HG03103 (cell line): ENCODE measurements around the gene THAP4.
"Not testable (repeated sequence)": the region's sequence is repeated elsewhere in the genome, so short reads cannot be mapped to it uniquely, and the experiment has no call there.

Source experiments
- ATAC-seq: cut with Tn5 transposase; IDR thresholded peaks from one replicate; pipeline ENCODE4 v1.9.1; 2021; ENCODE audit warnings: low read depth; ENCODE audit not compliant: unreplicated experiment

The THAP4 gene

DNA sequence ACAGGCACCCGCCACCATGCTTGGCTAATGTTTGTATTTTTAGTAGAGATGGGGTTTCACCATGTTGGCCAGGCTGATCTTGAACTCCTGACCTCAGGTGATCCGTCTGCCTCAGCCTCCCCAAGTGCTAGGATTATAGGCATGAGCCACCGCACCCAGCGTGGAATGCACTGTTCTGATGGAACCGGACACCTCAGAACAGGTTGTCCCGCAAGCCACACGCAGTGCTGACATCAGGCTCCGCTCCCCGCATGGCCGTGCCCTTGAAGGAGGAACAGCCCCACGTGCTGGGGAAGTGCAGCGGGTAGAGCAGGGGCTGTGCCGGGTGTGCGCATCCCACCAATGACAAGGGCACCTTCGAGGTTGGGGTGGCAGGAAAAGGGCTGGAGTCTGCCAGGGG is 69.7 kb downstream of the THAP4 start:
- ATAC-seq: not testable (repeated sequence)

DNA sequence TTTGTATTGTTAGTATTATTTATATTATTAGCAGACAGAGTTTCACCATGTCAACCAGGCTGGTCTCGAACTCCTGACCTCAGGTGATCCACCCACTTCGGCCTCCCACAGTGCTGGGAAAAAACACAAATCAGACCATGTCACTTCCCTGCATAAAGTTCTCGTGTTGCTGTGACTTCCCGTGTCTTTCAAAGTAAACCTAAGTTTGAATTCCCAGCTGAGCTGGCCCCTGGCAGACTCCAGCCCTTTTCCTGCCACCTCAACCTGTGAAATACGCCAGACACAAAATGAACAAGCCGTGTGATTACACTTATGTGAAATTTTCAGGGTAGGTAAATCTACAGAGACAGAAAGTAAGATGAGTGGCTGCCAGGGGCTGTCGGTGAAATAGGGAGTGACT is 70.5 kb downstream of the THAP4 start:
- no peak for ATAC-seq

DNA sequence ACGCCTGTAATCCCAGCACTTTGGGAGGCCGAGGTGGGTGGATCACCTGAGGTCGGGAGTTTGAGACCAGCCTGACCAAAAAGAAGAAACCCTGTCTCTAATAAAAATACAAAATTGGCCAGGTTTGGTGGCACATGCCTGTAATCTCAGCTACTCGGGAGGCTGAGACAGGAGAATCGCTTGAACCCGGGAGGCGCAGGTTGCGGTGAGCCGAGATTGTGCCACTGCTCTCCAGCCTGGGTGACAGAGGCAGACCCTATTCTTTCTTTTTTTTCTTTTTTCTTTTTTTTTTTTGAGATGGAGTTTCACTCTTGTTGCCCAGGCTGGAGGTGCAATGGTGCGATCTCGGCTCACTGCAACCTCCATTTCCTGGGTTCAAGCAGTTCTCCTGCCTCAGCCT is 70.9 kb downstream of the THAP4 start:
- ATAC-seq: not testable (repeated sequence)

DNA sequence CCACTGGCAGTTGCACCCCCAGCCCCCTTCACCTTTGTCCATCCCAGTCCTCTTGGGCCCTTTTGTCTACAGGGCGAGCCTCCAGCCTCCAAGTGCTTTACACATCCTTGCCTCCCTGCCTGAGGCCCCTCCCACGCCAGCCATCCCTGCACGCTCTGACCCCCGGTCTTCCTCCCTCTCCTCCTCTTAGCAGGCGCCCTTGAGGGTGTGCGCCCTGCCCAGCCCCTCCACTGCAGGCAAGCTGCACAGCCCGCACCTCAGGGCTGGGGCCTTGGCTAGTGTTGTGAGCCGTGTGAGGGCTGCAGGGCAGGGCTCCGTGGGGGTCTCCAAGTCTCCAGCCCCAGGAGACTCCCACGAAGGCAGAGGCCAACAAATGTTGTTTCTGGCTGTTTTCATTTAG is 71.5 kb downstream of the THAP4 start:
- ATAC-seq: no peak

DNA sequence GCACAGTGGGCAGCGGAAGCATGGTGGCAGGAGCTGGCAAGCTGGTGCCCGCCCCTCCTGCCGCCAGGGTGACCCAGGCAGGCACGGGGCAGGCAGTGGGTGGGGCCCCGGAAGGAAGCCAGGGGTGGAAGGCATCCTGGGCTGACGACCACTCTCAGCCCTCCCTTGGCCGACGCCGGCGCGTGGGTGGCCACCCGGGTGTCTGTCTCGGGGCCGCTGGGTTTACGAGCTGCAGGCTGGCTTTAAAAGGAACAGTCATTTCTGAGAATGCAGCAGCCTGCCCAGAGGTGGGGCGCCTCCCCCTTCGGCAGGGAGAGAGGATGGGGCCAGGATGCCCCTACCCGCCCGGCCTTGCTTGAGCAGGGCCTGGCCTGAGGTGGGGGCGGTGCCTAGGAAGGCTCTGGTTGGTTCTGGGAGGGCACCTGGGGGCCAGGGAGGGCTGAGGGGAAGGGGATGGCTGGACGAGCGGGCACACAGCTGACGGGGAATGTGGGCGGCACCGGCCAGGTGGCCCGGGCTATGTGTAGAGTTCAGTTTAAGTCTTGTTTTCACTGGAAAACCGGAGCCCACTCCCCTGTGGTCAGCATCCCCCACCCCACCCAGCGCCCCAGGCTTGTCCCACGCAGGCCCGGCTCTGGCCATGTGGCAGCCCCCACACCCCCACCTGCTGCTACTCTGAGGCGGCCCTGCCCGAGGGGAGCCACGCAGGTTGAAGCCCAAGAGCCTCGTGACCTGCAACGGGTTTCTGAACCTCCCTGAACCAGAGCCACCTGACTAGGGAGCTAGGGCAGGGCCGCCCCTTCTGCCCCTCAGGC is 72.2 kb downstream of the THAP4 start:
- no peak for ATAC-seq

DNA sequence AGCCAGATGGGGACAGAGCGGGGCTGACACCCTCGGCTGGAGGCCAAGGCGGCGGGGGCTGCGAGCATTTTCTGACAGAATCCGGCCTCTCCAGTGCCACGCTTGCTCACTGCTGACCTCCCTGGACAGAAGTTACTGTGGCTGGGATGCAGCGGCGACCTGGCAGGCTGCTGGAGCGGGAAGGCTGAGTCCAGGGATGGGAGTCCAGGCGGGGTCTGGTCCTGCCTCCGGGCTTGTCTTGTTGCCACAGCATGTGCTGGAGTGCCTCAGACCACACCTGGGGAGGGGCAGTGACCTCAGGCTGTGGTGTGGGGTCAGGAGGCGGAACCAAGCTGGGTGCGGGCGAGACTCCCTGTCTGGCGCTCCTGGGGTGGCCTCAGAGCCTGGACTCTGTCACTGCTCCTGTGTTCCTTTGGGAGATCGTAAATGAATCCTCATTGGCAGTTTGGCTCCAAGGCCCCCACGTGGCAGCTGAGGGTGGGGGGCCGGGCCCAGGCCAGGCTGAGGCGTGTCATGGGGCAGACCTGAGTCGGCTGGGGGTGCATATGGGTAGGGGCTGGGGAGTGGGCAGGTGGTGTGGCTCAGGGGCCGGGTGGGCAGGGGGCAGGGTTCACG is 72.9 kb downstream of the THAP4 start:
- no peak for ATAC-seq

DNA sequence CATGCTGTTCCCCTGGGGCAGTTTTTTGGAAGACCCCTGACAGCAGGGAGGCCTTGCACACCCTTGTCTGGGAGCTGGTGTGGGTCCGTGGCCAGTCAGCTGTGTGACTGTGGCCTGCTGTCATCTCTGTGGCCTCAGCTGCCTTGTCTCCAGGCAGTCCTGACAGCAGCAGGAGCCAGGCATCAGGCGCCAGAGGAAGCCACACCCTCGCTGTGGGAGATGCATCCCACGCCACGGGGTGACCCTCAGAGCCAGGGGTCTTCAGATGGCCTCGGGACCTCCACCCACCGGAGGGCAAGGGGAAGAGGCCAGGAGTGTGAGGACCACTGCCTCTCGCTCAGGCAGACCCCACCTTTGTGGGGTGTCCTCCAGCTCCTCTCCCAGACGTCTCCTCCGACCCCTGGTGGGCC is 73.4 kb downstream of the THAP4 start:
- ATAC-seq: no peak

DNA sequence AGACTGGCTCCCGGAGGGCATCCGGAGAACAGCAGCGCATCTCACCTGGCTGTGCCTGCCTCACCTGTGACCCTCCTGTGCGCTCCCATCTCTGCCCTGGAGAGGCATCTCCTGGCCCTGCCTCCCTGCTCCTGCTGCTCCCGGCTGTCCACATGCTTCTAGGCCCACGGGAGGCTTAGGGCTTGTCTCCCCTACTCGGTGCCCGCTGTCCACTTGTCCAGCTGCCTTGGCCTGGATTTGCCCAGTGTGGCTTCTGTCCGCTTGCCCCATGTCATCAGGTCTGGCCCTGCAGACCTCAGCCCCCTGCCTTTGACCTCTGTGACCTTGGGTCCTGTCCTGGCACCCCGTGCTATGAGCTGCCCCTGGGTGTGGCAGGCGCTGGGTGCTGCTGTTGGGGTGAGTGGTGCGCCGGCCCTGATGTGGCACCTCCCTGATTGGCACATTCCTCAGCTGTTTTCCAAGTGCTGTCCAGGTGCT is 73.9 kb downstream of the THAP4 start:
- ATAC-seq: no peak

DNA sequence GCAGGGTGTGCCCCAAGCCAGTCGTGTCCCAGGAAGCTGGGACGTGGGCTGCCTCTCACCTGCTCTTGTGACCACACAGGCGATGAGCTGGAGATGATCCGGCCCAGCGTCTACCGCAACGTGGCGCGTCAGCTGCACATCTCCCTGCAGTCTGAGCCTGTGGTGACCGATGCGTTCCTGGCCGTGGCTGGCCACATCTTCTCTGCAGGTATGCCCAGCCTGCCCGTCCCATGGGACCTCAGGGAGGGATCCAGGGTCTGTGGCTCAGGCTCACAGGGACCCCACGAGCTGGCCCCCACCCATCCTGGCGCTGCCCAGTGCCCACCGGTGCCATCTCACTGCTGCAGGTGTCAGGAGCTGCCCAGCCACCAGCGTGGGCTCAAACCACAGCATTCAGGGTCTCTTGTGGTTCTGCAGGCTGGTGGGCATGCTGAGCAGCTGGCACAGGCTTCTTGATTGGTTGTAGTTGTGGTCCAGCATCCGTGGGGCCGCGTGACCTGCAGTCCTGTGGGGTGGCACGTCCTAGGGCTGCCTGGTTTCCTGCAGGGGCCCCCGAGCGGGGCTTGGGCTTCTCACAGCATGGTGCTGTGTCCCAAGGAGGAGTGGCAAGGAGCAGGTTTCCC is 74.6 kb downstream of the THAP4 start:
- ATAC-seq: no peak

DNA sequence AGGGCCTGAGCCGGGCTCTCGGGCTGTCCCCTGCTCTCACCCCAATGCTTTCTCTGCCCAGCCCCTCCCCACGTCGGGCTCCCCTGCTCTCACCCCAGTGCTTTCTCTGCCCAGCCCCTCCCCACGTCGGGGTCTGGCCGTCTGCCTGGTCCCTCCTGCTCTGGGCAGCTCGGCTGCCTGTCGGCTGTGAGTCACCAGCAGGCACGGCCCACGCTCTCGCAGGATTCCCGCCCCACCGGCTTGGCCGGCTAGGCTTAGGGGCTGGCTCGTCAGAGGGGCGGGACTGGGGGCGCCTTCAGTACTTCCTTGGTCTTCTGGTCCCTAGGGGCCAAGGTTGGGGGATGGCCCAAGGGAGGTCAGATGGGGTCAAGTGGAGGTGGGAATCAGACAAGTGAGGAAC is 75.1 kb downstream of the THAP4 start:
- no peak for ATAC-seq

DNA sequence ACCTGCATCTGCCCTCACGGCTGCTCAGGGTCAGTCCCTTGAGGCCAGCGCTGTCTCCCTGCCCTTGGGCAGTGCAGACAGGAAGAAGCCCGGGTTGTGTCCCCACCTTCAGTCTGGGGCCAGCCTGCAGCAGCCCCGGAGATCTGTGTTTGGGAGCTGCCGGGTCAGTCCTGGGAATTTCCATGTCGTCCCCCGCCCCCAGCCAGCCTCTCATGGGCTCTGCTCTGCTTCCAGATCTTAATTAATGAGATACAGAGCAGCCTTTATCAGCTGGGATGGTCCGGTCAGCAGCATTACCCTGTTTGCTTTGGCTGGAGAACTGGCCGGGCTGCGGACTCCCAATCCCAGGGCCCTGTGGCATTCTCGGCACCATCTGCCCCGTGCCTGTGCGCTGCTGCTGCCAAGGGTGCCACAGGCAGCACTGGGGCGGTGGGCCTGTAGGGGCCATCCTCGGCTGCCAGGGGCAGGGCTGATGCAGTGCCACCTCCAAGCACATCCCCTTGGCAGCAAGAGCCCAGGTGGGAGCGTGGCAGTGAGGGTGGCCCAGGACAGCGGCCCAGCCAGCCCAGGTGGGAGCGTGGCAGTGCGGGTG is 76.0 kb downstream of the THAP4 start:
- no peak for ATAC-seq

DNA sequence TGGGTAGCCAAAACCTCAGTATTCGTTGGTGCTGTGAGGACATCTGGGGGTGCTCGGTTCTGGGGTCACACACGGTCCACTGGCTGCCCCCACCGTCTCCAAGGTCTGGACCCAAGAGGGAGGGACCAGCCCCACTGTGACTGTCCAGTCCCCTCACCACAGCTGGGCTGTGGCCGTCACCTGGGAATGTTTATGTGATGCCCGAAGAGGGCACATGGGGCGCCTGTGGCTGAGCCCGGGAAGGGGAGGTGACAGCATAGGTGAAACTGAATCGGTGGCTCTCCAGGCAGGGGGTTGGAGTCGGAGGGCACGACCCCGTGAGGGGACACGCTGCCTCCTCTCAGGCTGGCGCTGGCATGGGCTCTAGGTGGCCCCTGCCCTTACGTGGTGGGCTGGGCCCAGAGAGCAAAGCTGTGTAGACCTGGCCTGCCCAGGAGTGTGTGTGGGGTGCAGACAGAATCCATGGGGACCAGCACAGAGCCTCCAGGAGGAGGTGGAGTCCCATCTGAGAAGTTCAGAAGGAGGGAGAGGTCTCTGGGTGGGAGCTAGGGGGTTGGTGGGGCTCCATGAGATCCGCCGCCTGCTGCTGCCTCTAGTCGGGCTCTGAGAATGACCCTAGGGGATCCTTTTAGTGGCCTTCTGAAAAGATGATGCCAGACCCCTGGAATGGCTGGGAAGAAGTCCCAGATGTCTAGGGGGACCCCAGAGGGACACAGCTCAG is 76.6 kb downstream of the THAP4 start:
- no peak for ATAC-seq

DNA sequence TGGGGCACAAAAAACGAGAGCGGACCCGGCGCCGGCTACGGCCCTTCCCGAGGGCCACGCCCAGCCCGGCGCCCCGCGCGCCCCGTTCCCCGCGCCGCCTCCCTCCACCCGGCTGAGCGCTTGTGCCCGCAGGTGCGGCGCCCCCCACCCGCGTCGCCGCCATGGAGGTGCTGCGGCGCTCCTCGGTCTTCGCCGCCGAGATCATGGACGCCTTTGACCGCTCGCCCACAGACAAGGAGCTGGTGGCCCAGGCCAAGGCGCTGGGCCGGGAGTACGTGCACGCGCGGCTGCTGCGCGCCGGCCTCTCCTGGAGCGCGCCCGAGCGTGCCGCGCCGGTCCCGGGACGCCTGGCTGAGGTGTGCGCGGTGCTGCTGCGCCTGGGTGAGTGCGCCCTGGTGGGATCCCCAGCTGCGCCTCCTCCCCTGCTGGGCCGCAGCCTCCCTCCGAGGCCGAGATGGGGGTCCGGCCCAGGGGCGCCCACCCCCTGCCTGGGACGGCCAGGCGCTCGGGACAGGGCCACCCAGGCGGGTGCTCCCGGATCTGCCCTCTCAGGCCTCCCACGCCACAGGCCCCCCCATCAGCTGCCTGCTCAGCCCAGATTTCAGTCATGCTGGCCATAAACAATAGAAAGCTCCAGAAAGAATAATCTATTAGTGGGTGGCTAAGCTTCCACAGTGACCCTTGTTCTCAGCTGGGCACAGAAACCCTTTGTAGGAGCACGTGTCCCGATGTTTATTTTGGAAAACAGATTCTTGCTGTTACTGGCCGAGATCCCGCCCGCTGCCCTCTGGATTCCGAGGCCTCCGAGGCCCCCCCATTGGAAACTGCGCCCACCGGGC is 77.4 kb downstream of the THAP4 start:
- no peak for ATAC-seq

DNA sequence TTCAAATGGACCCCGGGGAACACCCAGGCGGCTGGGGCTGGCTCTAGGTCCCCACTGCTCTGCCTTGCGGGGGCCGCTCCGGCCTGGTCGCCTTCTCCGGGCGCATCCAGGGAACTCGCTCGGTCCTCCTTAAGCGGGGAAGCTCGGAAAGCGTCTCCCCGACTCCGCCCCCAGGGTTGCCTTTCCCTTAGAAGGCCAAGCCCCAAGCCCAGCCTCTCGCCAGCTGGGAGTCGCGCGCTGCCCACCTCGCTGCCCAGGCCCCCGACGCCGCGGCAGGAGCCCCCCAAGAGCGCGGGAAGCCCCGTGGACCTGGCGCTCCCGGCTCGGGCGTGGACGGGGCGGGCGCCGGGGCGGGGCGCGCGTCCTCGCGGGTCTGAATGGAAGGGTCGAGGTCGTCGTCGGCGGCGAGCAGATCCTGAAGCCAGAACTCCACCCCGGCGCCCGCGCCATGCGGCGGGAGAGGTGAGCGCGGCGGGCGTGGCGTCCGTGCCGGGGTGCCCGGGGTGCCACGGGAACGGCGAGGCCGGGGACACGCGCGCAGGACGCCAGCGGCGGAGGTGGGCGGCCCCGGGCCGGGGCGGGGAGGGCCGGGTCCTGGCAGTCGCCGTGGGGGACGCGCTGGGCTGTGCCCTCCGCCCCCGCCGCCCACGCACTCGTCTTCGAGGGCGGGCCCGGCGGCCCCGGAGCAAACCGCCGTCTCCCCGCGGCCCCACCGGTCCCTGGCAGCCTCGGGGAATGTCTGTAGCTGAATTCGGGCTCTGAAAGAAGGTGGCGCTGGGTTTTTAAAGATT is 78.2 kb downstream of the THAP4 start, which contains the start of gene BOK:
BOK (plus strand) TSS at position 214 of the 791 bp plus-strand sequence. CDS start 739 bp downstream, outside the sequence.
- ATAC-seq: no peak

DNA sequence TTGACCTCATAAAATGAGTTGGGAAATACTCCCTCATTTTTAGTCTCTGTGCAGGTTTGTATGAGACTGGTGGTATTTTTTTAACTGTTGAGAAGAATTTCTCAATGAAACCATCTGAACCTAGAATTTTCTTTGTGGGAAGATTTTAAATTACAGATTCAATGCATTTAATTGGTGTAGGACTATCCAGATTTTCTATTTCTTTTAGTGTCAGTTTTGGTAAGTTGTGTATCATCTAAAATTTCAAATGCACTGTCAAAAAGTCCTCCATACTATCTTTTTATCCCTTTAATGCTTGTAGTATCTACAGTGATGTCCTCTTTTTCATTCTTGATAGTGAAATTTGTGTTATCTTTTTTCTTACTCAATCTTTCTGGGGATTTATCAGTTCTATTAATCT is 80.2 kb downstream of the THAP4 start:
- ATAC-seq: no peak

DNA sequence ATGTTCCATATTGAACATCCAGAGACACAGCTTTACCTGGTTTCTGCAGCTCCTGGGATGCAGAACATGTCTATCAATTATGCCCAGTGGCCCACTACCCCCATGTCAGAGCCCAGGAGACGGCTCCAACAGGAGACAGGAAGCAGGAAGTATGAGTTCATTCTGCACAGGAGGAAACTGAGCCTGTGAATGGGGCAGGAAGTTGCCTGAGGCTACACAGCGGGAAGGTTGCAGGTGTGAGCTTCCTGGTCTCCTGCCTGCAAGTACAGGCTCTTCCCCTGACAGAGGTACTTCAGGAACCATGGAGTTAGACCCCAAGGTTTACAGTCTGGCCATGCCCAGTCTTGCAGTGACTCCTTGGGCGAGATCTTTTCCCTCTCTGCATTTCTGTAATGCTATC is 81.2 kb downstream of the THAP4 start:
- ATAC-seq: no peak

DNA sequence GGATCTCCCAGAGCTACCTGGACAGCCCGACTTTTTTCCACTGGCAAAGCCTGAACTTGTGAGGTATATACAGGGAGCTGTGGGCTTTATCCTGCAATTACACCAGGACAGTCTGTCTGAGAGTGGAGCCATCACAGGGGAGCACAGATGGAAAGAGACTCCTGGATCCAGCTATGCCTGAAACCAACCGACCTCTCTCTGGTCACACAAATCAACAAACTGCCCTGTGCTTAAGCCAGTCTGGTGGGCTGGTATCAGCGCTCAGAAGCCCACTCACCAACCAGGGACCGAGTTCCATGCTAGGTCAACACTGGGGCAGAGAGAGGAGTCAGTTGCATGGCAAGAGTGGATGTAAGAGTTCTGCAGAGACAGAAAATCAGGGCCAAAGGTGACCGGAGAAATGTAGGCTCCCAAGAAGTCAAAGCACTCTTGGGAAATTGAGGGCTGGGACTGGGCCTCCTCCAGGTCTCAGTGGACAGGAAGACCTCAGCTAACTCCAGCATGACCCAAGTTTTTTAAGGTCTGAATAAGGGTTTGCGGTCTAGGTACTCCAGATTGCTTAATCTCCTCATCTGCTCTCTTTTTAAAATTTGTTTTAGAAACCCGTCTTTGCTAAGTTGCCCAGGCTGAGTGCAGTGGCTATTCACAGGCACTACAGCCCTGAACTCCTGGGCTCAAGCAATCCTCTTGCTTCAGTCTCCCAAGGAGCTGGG is 82.2 kb downstream of the THAP4 start:
- ATAC-seq: no peak

DNA sequence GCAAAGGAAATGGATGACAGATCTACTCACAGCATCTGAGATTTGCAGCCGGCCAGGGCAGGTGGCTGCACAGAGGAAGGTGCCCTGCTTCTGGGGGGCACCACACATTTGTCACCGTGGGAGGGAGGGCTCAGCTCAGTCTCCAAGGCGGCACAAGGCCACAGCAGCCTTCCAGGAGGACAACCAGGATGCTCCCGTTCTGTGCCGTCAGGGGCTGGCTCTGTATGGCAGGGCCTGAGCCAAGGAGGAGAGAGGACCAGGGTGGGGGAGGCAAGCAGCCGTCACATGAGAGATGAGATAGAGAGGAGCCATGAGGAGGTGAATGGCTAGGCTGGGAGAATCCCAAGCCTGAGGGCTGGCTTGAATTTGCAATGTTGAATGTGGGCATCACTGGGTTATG is 83.0 kb downstream of the THAP4 start:
- no peak for ATAC-seq
